ENCODE measurements around the gene ZNF438. TPM values are rescaled to one million over a fixed set of nuclear protein-coding genes. Genes with fewer than 3 reads are reported as not detected.

Gene ZNF438
- total and polyA plus RNA-seq, 2 of the 13 experiments (the other 11 are each of a cell fraction or from before 2014, with no cell fraction given), result 0.75 to 0.83 TPM

DNA sequence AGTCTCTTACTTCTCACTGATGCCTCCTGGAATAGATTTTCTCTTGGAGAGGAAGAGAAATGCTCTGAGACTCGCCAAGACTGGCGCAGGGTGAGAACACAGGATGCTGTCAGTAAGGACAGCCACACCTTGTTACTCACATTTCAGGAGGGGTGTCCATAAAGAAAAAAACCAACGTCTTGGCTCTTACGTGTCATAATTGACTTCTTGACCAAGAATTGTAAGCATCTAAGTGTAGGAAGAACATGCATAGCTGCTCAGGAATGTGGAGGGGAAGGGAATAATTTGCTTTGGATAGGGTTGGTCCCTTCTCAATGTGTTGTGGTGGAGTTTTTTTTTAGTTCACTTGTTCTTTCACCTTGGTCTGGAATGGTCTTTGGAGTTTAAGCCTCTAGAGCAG lies 43.8 kb upstream of the ZNF438 start:
- DNase-seq (ENCODE audit: low spot score), result no peak
- no peak for FAIRE-seq
- H2AFZ ChIP-seq (ENCODE audit: low read length), result no peak overlapping the region
- no peak for ATAC-seq
- H3K79me2 ChIP-seq (ENCODE audit: insufficient read depth, low read length), result no peaks in the 10 kb centered on the region
- H3K9me3 ChIP-seq (ENCODE audit: low read length), result no peaks in the 10 kb centered on the region
- H3K9ac ChIP-seq (ENCODE audit: insufficient read depth, low read depth, low read length), result no peak overlapping the region
- H3K27ac ChIP-seq (ENCODE audit: extremely low read length, insufficient read depth, low read length), result no peak overlapping the region
- H3K4me1 ChIP-seq (ENCODE audit: insufficient read depth, low read length), result peaks cover 5% of the 10 kb centered on the region; the same call in 1 of the 2 replicates
- no peak overlapping the region for H3K4me3 ChIP-seq (replicated peaks in 1 of 3; ENCODE audit: insufficient read depth in 1 of 3, low read depth in 2 of 3, low read length in 3 of 3)
- no peaks in the 10 kb centered on the region for H4K20me1 ChIP-seq (ENCODE audit: insufficient read depth, low read length)
- 4% methylated on average over 4 of the region's 4 CpGs for WGBS (ENCODE audit: low lambda C conversion rate)
- H3K27me3 ChIP-seq (ENCODE audit: control insufficient read depth in 1 of 2, insufficient read depth in 2 of 2, low read length in 2 of 2), result peaks cover 0 to 8% of the 10 kb centered on the region in 2 experiments; a peak in 1 of 5 replicates
- no peak overlapping the region for H3K4me2 ChIP-seq (ENCODE audit: low read depth, low read length)
- in situ Hi-C loops (cut with HindIII; ENCODE audit: extremely low pct_ligation_motif_present, low pct_unique_long_range_greater_than_20kb) (no loop called here), intact Hi-C loops (cut with micrococcal nuclease; ENCODE audit: unreplicated experiment) (no loop called here)
- POLR2A ChIA-PET, result no interaction called here
- no TSS peak for BruUV-seq (replicated peaks)
- no peaks in the 10 kb centered on the region for H3K36me3 ChIP-seq (replicated peaks in 1 of 2; ENCODE audit: control insufficient read depth in 1 of 2, insufficient read depth in 2 of 2, low read length in 2 of 2)
- TF ChIP-seq XBP1 (CRISPR knock-in tag; IDR thresholded peaks at IDR 0.05) (no peak), HNRNPLL (IDR thresholded peaks at IDR 0.05; ENCODE audit: low read depth, low read length, poor library complexity, severe bottlenecking) (no peak), SP140L (CRISPR knock-in tag; IDR thresholded peaks at IDR 0.05; ENCODE audit: borderline replicate concordance) (no peak)
- TF ChIP-seq, protein P1, sequence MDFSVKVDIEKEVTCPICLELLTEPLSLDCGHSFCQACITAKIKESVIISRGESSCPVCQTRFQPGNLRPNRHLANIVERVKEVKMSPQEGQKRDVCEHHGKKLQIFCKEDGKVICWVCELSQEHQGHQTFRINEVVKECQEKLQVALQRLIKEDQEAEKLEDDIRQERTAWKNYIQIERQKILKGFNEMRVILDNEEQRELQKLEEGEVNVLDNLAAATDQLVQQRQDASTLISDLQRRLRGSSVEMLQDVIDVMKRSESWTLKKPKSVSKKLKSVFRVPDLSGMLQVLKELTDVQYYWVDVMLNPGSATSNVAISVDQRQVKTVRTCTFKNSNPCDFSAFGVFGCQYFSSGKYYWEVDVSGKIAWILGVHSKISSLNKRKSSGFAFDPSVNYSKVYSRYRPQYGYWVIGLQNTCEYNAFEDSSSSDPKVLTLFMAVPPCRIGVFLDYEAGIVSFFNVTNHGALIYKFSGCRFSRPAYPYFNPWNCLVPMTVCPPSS (IDR thresholded peaks at IDR 0.05), result no peak
- CTCF ChIA-PET (ENCODE audit: low intra/inter-chr PET ratio, low total read pairs), result no interaction called here

DNA sequence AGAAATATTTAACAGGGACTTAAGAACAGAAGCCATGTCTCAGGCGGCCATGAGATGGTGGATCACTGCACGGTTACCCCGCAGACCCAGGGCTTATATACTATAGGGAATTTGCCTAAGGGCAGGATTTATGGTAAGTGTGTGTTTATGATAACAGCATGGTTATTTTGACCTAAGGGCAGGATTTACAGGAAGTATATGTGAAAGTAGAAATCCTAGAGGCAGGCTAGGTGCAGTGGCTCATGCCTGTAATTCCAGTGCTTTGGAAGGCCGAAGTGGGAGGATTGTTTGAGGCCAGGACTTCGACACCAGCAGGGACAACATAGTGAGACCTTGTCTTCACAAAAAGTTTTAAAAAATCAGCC lies 43.0 kb upstream of the ZNF438 start:
- Histone ChIP-seq H3K36me3 (replicated peaks in 1 of 2; ENCODE audit: control insufficient read depth in 1 of 2, insufficient read depth in 2 of 2, low read length in 2 of 2) (no peaks in the 10 kb centered on the region), H3K27me3 (ENCODE audit: control insufficient read depth in 1 of 2, insufficient read depth in 2 of 2, low read length in 2 of 2) (peaks cover 0 to 11% of the 10 kb centered on the region in 2 experiments; a peak in 2 of 5 replicates), H3K4me1 (ENCODE audit: insufficient read depth, low read length) (peaks cover 5% of the 10 kb centered on the region; the same call in 1 of the 2 replicates), H3K4me3 (replicated peaks in 1 of 3; ENCODE audit: insufficient read depth in 1 of 3, low read depth in 2 of 3, low read length in 3 of 3) (no peak overlapping the region), H3K9me3 (ENCODE audit: low read length) (no peaks in the 10 kb centered on the region), H4K20me1 (ENCODE audit: insufficient read depth, low read length) (no peaks in the 10 kb centered on the region), H3K4me2 (ENCODE audit: low read depth, low read length) (no peak overlapping the region), H3K9ac (ENCODE audit: insufficient read depth, low read depth, low read length) (no peak overlapping the region), H2AFZ (ENCODE audit: low read length) (no peak overlapping the region), H3K79me2 (ENCODE audit: insufficient read depth, low read length) (no peaks in the 10 kb centered on the region), H3K27ac (ENCODE audit: extremely low read length, insufficient read depth, low read length) (no peak overlapping the region)
- intact Hi-C loops (cut with micrococcal nuclease; ENCODE audit: unreplicated experiment), result no loop called here
- ATAC-seq (no peak), DNase-seq (ENCODE audit: low spot score) (no peak), FAIRE-seq (no peak)
- in situ Hi-C loops (cut with HindIII; ENCODE audit: extremely low pct_ligation_motif_present, low pct_unique_long_range_greater_than_20kb), result no loop called here
- POLR2A ChIA-PET, result no interaction called here
- CTCF ChIA-PET (ENCODE audit: low intra/inter-chr PET ratio, low total read pairs), result no interaction called here
- 10% methylated on average over 5 of the region's 5 CpGs for WGBS (ENCODE audit: low lambda C conversion rate)
- BruUV-seq (replicated peaks), result no TSS peak
- TF ChIP-seq TEAD2 (CRISPR knock-in tag; IDR thresholded peaks at IDR 0.05) (no peak), ZNF639 (CRISPR knock-in tag; conservative IDR thresholded peaks at IDR 0.05) (no peak), ZNF75D (CRISPR knock-in tag; IDR thresholded peaks at IDR 0.05; ENCODE audit: borderline replicate concordance) (no peak), ZNF234 (CRISPR knock-in tag; conservative IDR thresholded peaks at IDR 0.05) (no peak), SOX6 (IDR thresholded peaks at IDR 0.05) (no peak), SOX6 (CRISPR knock-in tag; IDR thresholded peaks at IDR 0.05) (no peak)
- TF ChIP-seq, protein P2, sequence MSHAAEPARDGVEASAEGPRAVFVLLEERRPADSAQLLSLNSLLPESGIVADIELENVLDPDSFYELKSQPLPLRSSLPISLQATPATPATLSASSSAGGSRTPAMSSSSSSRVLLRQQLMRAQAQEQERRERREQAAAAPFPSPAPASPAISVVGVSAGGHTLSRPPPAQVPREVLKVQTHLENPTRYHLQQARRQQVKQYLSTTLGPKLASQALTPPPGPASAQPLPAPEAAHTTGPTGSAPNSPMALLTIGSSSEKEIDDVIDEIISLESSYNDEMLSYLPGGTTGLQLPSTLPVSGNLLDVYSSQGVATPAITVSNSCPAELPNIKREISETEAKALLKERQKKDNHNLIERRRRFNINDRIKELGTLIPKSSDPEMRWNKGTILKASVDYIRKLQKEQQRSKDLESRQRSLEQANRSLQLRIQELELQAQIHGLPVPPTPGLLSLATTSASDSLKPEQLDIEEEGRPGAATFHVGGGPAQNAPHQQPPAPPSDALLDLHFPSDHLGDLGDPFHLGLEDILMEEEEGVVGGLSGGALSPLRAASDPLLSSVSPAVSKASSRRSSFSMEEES (CRISPR knock-in tag; IDR thresholded peaks at IDR 0.05), result no peak
- TF ChIP-seq, protein P3, sequence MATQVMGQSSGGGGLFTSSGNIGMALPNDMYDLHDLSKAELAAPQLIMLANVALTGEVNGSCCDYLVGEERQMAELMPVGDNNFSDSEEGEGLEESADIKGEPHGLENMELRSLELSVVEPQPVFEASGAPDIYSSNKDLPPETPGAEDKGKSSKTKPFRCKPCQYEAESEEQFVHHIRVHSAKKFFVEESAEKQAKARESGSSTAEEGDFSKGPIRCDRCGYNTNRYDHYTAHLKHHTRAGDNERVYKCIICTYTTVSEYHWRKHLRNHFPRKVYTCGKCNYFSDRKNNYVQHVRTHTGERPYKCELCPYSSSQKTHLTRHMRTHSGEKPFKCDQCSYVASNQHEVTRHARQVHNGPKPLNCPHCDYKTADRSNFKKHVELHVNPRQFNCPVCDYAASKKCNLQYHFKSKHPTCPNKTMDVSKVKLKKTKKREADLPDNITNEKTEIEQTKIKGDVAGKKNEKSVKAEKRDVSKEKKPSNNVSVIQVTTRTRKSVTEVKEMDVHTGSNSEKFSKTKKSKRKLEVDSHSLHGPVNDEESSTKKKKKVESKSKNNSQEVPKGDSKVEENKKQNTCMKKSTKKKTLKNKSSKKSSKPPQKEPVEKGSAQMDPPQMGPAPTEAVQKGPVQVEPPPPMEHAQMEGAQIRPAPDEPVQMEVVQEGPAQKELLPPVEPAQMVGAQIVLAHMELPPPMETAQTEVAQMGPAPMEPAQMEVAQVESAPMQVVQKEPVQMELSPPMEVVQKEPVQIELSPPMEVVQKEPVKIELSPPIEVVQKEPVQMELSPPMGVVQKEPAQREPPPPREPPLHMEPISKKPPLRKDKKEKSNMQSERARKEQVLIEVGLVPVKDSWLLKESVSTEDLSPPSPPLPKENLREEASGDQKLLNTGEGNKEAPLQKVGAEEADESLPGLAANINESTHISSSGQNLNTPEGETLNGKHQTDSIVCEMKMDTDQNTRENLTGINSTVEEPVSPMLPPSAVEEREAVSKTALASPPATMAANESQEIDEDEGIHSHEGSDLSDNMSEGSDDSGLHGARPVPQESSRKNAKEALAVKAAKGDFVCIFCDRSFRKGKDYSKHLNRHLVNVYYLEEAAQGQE (IDR thresholded peaks at IDR 0.05; ENCODE audit: borderline replicate concordance in 1 of 2, low read depth in 1 of 2, low read length in 2 of 2), result no peak

Data from HepG2 (cell line).